Measurements from ENCODE around the gene CARD19. TPM values are rescaled to one million over a fixed set of nuclear protein-coding genes. Genes with fewer than 3 reads are reported as not detected.

CARD19 gene
- total and polyA plus RNA-seq, 11 donors: 24.2 to 46.2 (median 30.5) TPM

DNA sequence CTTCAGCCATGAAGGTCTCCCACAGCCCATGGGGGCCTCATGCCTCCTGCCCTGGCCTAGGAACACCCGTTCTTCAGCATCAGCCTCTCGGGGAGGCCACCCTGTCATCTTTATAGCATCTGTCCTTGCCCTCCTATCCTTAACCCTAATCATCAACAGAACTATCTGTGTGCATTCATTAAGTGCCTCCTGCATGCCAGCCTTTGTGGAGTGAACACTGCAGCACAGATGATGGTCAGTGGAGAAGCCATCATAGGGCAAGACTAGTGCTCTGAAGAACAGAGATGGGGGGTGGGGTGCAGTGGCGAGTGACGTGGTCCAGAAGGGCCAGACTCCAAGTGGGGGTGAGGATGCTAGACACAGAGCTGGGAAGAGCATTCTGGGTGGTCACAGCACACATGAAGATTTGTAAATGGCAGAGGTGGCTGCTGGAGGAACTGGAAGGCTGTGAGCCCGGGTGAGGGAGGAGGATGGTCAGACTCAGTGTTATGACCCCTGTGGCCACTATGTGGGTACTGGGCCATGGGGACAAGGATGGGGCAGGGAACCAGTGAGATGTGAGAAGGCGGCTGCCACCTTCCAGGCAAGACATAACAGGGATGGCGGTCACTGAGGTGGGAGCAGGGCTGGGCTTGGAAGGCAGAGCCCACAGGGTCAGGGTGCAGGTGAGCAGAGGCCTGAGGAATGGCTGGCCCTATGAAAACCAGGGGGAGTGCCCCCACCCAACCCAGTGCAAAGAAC is 3.6 kb upstream of the CARD19 start:
- DNase-seq (peak in 3 of 5 donors; percentile 3 to 18 (median 16)), ATAC-seq (no peak)
- intact Hi-C loops (cut with DNase I): loop anchor here in 3 of 10 donors (5.0 to 10.0 kb wide), 3 partner anchors 35 to 472 kb away; partner anchors contain the start of gene SUSD3 (in 1 of the 3)
- H3K4me3 ChIP-seq: no peak overlapping the region
- 77 to 89% (median 84%) methylated on average over 7 of the region's 7 CpGs for WGBS, 4 donors
- H3K4me1 ChIP-seq: peaks cover 8 to 39% (median 30%) of the 10 kb centered on the region in 12 donors
- H3K27me3 ChIP-seq: no peaks in the 10 kb centered on the region
- TF ChIP-seq, protein P1, sequence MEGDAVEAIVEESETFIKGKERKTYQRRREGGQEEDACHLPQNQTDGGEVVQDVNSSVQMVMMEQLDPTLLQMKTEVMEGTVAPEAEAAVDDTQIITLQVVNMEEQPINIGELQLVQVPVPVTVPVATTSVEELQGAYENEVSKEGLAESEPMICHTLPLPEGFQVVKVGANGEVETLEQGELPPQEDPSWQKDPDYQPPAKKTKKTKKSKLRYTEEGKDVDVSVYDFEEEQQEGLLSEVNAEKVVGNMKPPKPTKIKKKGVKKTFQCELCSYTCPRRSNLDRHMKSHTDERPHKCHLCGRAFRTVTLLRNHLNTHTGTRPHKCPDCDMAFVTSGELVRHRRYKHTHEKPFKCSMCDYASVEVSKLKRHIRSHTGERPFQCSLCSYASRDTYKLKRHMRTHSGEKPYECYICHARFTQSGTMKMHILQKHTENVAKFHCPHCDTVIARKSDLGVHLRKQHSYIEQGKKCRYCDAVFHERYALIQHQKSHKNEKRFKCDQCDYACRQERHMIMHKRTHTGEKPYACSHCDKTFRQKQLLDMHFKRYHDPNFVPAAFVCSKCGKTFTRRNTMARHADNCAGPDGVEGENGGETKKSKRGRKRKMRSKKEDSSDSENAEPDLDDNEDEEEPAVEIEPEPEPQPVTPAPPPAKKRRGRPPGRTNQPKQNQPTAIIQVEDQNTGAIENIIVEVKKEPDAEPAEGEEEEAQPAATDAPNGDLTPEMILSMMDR (IDR thresholded peaks at IDR 0.05): no peak
- TF ChIP-seq POLR2A (IDR thresholded peaks at IDR 0.05): no peak
- peaks cover 0 to 14% (median 0%) of the 10 kb centered on the region in 12 donors for H3K9me3 ChIP-seq
- H3K36me3 ChIP-seq: no peaks in the 10 kb centered on the region
- H3K27ac ChIP-seq: peak overlapping the region; percentile 2 to 98 (median 79)

DNA sequence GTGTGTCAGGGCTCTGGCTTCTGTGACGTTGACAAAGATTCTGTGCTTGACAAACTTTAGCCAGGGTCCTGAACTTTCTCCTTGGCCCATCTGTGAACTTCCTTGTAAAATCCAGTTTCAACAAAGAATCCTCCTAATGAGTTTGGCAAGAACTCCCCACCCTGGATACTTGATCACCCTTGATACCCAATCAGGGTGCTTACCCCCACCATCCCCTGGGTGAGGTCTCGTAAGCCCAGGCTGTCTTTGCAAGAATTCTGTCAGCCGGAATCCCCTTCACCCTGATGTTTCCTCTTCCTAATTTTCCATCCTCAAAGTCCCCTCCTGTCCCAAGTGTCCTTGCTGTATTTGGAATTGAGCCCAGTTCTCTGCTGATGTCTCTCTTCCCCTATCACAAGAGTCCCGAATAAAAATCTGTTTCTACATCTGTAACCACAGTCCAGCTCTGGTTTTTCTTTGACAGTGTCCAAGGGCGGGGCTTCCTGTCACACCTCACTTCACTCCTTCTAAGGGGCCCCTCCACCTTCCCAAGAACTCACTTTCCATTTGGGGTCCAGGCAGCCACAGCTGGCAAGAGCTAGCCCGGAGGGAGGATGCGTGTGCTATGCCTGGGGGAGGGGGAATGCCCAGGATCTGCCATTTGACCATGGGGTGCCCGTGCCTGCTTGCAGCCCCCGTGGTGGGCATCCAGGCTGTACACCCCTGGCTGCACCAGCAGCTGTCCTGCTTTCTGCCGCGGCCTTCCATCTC is 2.7 kb upstream of the CARD19 start:
- intact Hi-C loops (cut with DNase I): loop anchor here in 3 of 10 donors (5.0 to 10.0 kb wide), 3 partner anchors 36 to 471 kb away; partner anchors contain the start of gene SUSD3 (in 1 of the 3)
- Histone ChIP-seq H3K4me1 (peaks cover 12 to 48% (median 39%) of the 10 kb centered on the region in 12 donors), H3K9me3 (peaks cover 0 to 14% (median 0%) of the 10 kb centered on the region in 12 donors), H3K27me3 (no peaks in the 10 kb centered on the region), H3K4me3 (no peak overlapping the region), H3K36me3 (no peaks in the 10 kb centered on the region), H3K27ac (peak overlapping the region in 11 of 12 donors; percentile 36 to 98 (median 92))
- 24 to 42% (median 38%) methylated on average over 10 to 11 of the region's 11 CpGs for WGBS, 4 donors
- no peak for ATAC-seq
- no peak for TF ChIP-seq POLR2A (IDR thresholded peaks at IDR 0.05)
- DNase-seq: peak in 3 of 5 donors; percentile 7 to 35 (median 25)

DNA sequence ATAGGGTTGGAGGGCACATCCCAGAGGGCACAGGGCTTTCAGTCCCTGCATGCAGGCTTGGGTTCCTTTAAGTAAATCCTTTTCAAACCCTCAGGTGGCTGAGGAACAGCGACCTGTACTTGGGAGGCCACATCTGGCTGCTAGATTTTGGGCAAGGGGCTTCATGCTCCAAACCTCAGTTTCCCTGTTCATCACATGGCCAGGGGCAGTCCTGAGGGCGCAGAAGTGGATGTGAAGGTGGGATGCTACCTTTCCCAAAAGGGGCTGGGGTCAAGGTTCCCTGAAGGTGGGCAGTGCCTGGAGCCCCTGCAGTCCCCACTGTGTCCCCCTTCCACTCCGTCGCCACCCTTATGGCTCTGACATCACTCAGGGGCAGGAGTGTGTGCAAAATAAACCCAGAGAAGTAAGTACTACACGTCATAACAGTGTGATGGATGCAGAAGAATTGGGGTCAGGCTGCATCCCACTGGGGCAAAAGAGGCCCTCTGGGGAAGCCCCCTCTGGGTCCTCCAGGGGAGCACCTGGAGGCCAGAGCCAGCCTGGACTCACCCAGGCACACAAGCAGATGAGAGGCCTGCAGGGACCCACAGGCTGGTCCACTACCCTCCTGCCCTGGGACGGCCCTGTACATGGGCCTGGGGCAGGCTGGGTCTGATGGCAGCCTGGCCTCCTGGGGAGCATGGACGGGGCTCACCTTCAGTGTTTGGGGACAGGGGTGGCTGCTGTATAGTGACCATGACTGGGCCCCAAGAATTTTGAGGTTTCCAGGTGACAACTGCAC is 1.9 kb upstream of the CARD19 start:
- intact Hi-C loops (cut with DNase I): loop anchor here in 3 of 10 donors (5.0 to 10.0 kb wide), 3 partner anchors 37 to 471 kb away; partner anchors contain the start of gene SUSD3 (in 1 of the 3)

More for the DNA sequence above, 1.9 kb upstream of the CARD19 start:
- DNase-seq (peak in 2 of 5 donors; percentile 43 to 48), ATAC-seq (no peak)
- H3K4me3 ChIP-seq: no peak overlapping the region
- 63 to 78% (median 73%) methylated on average over 5 to 7 of the region's 7 CpGs for WGBS, 4 donors
- no peaks in the 10 kb centered on the region for H3K36me3 ChIP-seq
- peaks cover 13 to 55% (median 47%) of the 10 kb centered on the region in 12 donors for H3K4me1 ChIP-seq
- H3K27me3 ChIP-seq: no peaks in the 10 kb centered on the region
- H3K9me3 ChIP-seq: peaks cover 0 to 14% (median 0%) of the 10 kb centered on the region in 12 donors
- no peak for TF ChIP-seq POLR2A (IDR thresholded peaks at IDR 0.05)
- TF ChIP-seq, protein P1 (IDR thresholded peaks at IDR 0.05): no peak
- peak overlapping the region; percentile 80 to 98 (median 96) for H3K27ac ChIP-seq

All from heart left ventricle (tissue), 16 donors.